ENCODE data around the gene GPRC5D.

The GPRC5D gene

GRCh38 chr12:12936983-12937491 lies 14.9 kb downstream of the GPRC5D start:
- no peak for DNase-seq (ENCODE audit: low read depth in 2 of 2)

GRCh38 chr12:12934556-12934955 lies 17.4 kb downstream of the GPRC5D start:
- DNase-seq (ENCODE audit: low read depth in 2 of 2): no peak

DNA sequence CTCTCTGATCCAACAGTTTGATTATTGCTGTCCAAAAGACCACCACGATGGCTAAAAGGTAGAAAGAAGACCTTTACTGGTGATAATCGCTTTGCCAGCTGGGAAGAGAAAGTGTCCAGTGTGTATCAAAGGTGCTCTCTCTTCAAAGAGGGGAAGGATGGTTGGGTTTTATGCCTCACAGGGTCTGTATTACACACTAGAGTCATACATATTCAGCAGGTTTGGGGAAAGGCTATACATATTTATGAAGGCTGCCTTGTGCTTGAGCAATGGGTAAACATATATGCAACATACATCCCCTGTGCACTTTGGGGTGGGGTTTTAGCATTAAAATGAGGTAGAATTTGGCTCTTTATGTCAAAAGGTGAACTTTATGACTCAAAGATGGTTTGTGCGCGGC lies 18.2 kb downstream of the GPRC5D start:
- no peak for DNase-seq (ENCODE audit: low read depth in 2 of 2)

- DNase-seq (ENCODE audit: low read depth in 2 of 2): no peak
Measured at GRCh38 chr12:12930633-12931219, 21.2 kb downstream of the GPRC5D start.

GRCh38 chr12:12929696-12930095 lies 22.3 kb downstream of the GPRC5D start:
- no peak for DNase-seq (ENCODE audit: low read depth in 2 of 2)

GRCh38 chr12:12927211-12928079 lies 24.5 kb downstream of the GPRC5D start:
- DNase-seq (ENCODE audit: low read depth in 2 of 2): no peak

- DNase-seq (ENCODE audit: low read depth in 2 of 2): no peak
Measured at GRCh38 chr12:12926571-12927071, 25.3 kb downstream of the GPRC5D start.

GRCh38 chr12:12925388-12925787 lies 26.6 kb downstream of the GPRC5D start:
- no peak for DNase-seq (ENCODE audit: low read depth in 2 of 2)

GRCh38 chr12:12924169-12924568 lies 27.8 kb downstream of the GPRC5D start:
- no peak for DNase-seq (ENCODE audit: low read depth in 2 of 2)

- no peak for DNase-seq (ENCODE audit: low read depth in 2 of 2)
Measured at GRCh38 chr12:12922978-12923377, 29.0 kb downstream of the GPRC5D start.

- DNase-seq (ENCODE audit: low read depth in 2 of 2): no peak
Measured at GRCh38 chr12:12922191-12922616, 29.8 kb downstream of the GPRC5D start.

DNA sequence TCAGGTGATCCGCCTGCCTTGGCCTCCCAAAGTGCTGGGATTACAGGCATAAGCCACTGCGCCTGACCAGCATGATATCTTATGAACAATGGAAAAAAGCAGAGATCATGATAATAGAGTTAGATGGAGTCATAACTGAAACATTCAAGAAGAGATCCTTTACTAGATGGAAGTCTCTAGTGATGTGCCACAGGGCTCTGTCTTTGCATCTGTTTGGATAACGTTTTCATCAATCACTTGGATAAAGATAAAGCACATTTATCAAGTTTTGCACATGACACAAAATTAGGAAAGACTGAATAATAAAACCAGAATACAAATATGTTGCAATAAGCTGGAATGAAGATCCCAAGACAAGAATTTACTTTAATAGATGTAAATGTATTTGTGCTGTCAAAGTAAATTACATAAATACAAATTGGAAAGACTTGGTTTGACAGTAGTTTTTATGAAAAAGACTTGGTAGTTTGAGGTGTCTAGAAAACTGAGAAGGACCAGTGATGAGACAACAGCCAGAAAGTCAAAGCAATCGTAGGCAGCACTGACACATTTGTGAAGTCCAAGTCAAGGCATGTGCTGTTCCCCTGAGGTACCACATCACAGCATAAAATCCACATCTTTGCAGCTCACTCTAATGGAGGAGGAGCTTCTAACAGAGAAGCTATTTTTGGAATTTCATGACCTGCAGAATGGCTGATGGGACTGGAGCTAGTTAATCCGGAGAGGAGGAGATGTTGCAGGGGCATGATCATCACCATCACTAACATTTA lies 32.1 kb downstream of the GPRC5D start:
- DNase-seq (ENCODE audit: low read depth in 2 of 2): no peak

GRCh38 chr12:12918781-12919389 lies 33.1 kb downstream of the GPRC5D start:
- DNase-seq (ENCODE audit: low read depth in 2 of 2): no peak

DNA sequence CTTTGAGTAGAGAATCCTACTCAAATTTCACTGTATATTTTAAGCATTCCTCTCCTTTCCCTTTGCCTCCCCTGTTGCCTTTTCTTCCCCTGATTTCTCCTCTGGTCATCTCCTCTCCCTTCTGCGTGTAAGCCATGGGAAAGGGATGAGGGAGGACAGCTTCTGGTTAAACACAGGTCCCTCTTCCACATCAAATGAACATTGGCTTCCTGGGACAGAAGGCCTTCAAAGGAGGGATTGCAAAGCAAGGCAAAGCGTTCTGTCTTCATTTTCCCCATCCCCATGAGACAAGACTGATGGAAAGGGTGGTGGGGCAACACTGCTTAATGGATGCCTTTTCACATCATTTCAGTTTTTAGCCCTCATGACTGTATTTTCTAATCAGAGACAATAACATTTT lies 34.5 kb downstream of the GPRC5D start:
- no peak for DNase-seq (ENCODE audit: low read depth in 2 of 2)

- DNase-seq (ENCODE audit: low read depth in 2 of 2): peak; percentile 69 to 73
Measured at GRCh38 chr12:12916135-12916944, 35.6 kb downstream of the GPRC5D start.

GRCh38 chr12:12915656-12916055 lies 36.3 kb downstream of the GPRC5D start:
- no peak for DNase-seq (ENCODE audit: low read depth in 2 of 2)

- DNase-seq (ENCODE audit: low read depth in 2 of 2): no peak
Measured at GRCh38 chr12:12912711-12913110, 39.3 kb downstream of the GPRC5D start.

GRCh38 chr12:12909995-12910420 lies 42.0 kb downstream of the GPRC5D start:
- DNase-seq (ENCODE audit: low read depth in 2 of 2): no peak

DNA sequence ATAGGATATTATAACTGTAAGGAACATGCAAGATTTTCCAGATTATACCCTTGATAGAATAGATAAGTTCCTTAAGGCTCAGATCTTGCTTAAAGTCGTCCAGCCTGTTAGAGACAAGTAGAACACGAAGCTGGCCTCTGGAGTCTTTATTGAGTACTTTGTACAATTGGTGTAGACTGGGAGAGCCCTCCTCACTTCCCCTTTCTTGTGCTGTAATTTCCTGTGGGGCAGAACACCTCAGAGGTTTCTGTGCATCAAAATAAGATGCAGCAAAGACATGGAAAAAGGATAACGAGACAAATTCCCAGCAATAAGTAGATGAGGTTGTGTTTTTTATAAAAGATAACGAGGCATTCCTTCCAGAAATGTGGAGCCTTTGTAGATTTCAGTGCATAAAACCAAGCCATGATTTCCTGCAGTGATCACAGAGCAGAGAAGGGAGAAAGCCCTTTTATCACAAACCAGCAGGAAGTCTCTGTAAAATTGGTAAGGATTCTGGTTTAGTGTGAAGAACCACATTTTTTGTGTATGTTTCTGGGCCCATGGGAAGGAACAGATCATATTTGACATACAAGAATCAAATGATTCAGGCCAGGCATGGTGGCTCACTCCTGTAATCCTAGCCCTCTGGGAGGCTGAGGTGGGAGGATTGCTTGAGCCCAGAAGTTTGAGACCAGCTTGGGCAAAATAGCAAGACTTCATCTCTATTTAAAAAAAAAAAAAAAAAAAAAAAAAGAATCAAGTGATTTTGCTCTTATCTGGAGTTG lies 42.6 kb downstream of the GPRC5D start:
- no peak for DNase-seq (ENCODE audit: low read depth in 2 of 2)

DNA sequence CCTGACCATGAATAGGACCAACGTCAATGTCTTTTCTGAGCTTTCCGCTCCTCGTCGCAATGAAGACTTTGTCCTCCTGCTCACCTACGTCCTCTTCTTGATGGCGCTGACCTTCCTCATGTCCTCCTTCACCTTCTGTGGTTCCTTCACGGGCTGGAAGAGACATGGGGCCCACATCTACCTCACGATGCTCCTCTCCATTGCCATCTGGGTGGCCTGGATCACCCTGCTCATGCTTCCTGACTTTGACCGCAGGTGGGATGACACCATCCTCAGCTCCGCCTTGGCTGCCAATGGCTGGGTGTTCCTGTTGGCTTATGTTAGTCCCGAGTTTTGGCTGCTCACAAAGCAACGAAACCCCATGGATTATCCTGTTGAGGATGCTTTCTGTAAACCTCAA lies 43.3 kb downstream of the GPRC5D start:
- DNase-seq (ENCODE audit: low read depth in 2 of 2): no peak

Data from stimulated activated CD8-positive, alpha-beta memory T cell treated with anti-CD3 and anti-CD28 coated beads, Interleukin-2, amount 100 ng/mL, for 1 hour (primary cell).